H1 (cell line): Measurements from ENCODE around the gene TOMM6. TPM values are rescaled to one million over a fixed set of nuclear protein-coding genes. Genes with fewer than 3 reads are reported as not detected.

Source experiments
- CTCF ChIA-PET: fragments of 300-600 bp; sonication (Branson Sonifier 250); formaldehyde crosslinking; loops from one replicate; lab custom pipeline; 2021; ENCODE audit not compliant: partially characterized antibody; lab: Charles Lee
- POLR2A ChIA-PET: fragments of 300-600 bp; sonication (Branson Sonifier 250); formaldehyde crosslinking; loops from one replicate; lab custom pipeline; 2021; ENCODE audit warnings: inconsistent platforms; ENCODE audit not compliant: partially characterized antibody; lab: Charles Lee
- DNase-seq, 2 experiments: peaks; one replicate each; pipeline versions ENCODE4 v3.0.0 to v3.0.0-alpha.2; 2010 to 2022; ENCODE audit warnings: low spot score in 2 of 2, low read depth in 1 of 2, mixed read lengths in 1 of 2
- FAIRE-seq: peaks from 2 replicates; lab custom pipeline; 2011; peaks lifted over from hg19 to GRCh38; lab: Jason Lieb, UNC
- H2AFZ ChIP-seq: 2 replicates; pipeline ENCODE4 v1.8.1; 2012; ENCODE audit warnings: low read length, inconsistent platforms
- H2AK5ac ChIP-seq: 2 replicates; pipeline ENCODE4 v1.6.1; 2013; ENCODE audit warnings: low read depth, low read length
- H2BK120ac ChIP-seq: replicated peaks from 2 replicates; pipeline ENCODE3; 2013; ENCODE audit warnings: low read depth, low read length, inconsistent platforms
- H2BK12ac ChIP-seq: 2 replicates; pipeline ENCODE4 v1.6.1; 2013; ENCODE audit warnings: low read depth, low read length
- H2BK15ac ChIP-seq: 2 replicates; pipeline ENCODE4 v1.6.1; 2013; ENCODE audit warnings: low read length
- H2BK20ac ChIP-seq: 2 replicates; pipeline ENCODE4 v1.6.1; 2013; ENCODE audit warnings: low read length
- H2BK5ac ChIP-seq: 2 replicates; pipeline ENCODE4 v1.6.1; 2013; ENCODE audit warnings: low read depth, low read length
- H3K14ac ChIP-seq: 2 replicates; pipeline ENCODE4 v1.6.1; 2013; ENCODE audit warnings: inconsistent platforms; ENCODE audit not compliant: insufficient read length
- H3K18ac ChIP-seq: 2 replicates; pipeline ENCODE4 v1.6.1; 2013; ENCODE audit warnings: low read length; ENCODE audit errors: extremely low read depth
- H3K23ac ChIP-seq: 2 replicates; pipeline ENCODE4 v1.6.1; 2013; ENCODE audit warnings: inconsistent platforms; ENCODE audit not compliant: insufficient read length
- H3K23me2 ChIP-seq: 2 replicates; pipeline ENCODE4 v1.6.1; 2013; ENCODE audit warnings: low read depth, low read length
- H3K27ac ChIP-seq: 2 replicates; pipeline ENCODE4 v1.6.1; 2011; ENCODE audit warnings: low read depth, low read length, inconsistent platforms
- H3K27me3 ChIP-seq, 4 experiments: replicated peaks in 1 of 4; 1 replicate in 1 of 4; 2 replicates in 3 of 4; pipeline versions ENCODE4 v1.6.1 to v1.8.1; 2011 to 2013; ENCODE audit warnings: low read length in 3 of 4, mild to moderate bottlenecking in 3 of 4, inconsistent platforms in 2 of 4, mixed read lengths in 2 of 4, moderate library complexity in 1 of 4; ENCODE audit not compliant: control insufficient read depth in 3 of 4, insufficient read depth in 3 of 4; ENCODE audit errors: extremely low read depth in 1 of 4
- H3K36me3 ChIP-seq, 4 experiments: 2 replicates each; pipeline versions ENCODE4 v1.6.1 to v1.8.1; 2011 to 2013; ENCODE audit warnings: mild to moderate bottlenecking in 4 of 4, low read length in 3 of 4, moderate library complexity in 2 of 4, control low read depth in 1 of 4, inconsistent platforms in 1 of 4; ENCODE audit not compliant: insufficient read depth in 4 of 4, control insufficient read depth in 2 of 4
- H3K4ac ChIP-seq: replicated peaks from 2 replicates; pipeline ENCODE3; 2013; ENCODE audit warnings: low read length, low read depth, mixed read lengths, inconsistent platforms; ENCODE audit not compliant: insufficient read length
- H3K4me1 ChIP-seq, 4 experiments: replicated peaks in 1 of 4; 1 replicate in 1 of 4; 2 replicates in 3 of 4; pipeline versions ENCODE4 v1.6.1 to v1.8.1; 2011 to 2013; ENCODE audit warnings: low read length in 3 of 4, inconsistent platforms in 2 of 4, mixed read lengths in 1 of 4; ENCODE audit not compliant: insufficient read depth in 4 of 4, control insufficient read depth in 3 of 4
- H3K4me2 ChIP-seq, 2 experiments: 2 replicates each; pipeline versions ENCODE4 v1.6.1 to v1.8.1; 2011 to 2013; ENCODE audit warnings: low read depth in 2 of 2, low read length in 2 of 2, control low read depth in 1 of 2, inconsistent platforms in 1 of 2, mild to moderate bottlenecking in 1 of 2; ENCODE audit not compliant: insufficient read depth in 1 of 2
- H3K4me3 ChIP-seq, 4 experiments: fragments of 200-600, 300-600 bp in 1 of 4; sonication (generic), shearing (Covaris generic), sonication (Bioruptor Twin) in 1 of 4; 2 replicates each; pipeline versions ENCODE4 v1.5.1 to v1.8.1; 2011 to 2016; ENCODE audit warnings: low read length in 4 of 4, low read depth in 3 of 4, control low read depth in 2 of 4, inconsistent platforms in 2 of 4, mild to moderate bottlenecking in 2 of 4, mixed read lengths in 1 of 4, moderate library complexity in 1 of 4; ENCODE audit not compliant: insufficient read depth in 2 of 4; ENCODE audit errors: extremely low read depth in 1 of 4
- H3K56ac ChIP-seq: replicated peaks from 2 replicates; pipeline ENCODE3; 2013; ENCODE audit warnings: low read depth, mild to moderate bottlenecking, mixed read lengths, low read length, inconsistent platforms; ENCODE audit not compliant: insufficient read length
- H3K79me1 ChIP-seq: 2 replicates; pipeline ENCODE4 v1.6.1; 2013; ENCODE audit warnings: low read depth, low read length, control low read depth
- H3K79me2 ChIP-seq, 2 experiments: 2 replicates each; pipeline versions ENCODE4 v1.6.1 to v1.8.1; 2012 to 2013; ENCODE audit warnings: low read length in 2 of 2, mild to moderate bottlenecking in 2 of 2, inconsistent platforms in 1 of 2; ENCODE audit not compliant: insufficient read depth in 2 of 2, control insufficient read depth in 1 of 2
- H3K9ac ChIP-seq, 4 experiments: replicated peaks in 1 of 4; 1 replicate in 1 of 4; 2 replicates in 3 of 4; pipeline versions ENCODE4 v1.6.1 to v1.8.1; 2011 to 2013; ENCODE audit warnings: low read depth in 3 of 4, low read length in 3 of 4, control low read depth in 2 of 4, mild to moderate bottlenecking in 2 of 4, moderate library complexity in 2 of 4, inconsistent platforms in 1 of 4; ENCODE audit errors: extremely low read depth in 1 of 4
- H3K9me3 ChIP-seq, 2 experiments: 2 replicates each; pipeline versions ENCODE4 v1.6.1 to v1.8.1; 2012 to 2013; ENCODE audit warnings: mild to moderate bottlenecking in 2 of 2, moderate library complexity in 2 of 2, control low read depth in 1 of 2, inconsistent platforms in 1 of 2, low read depth in 1 of 2, low read length in 1 of 2, mixed read lengths in 1 of 2; ENCODE audit not compliant: insufficient read depth in 2 of 2
- H4K20me1 ChIP-seq, 2 experiments: replicated peaks in 1 of 2; 2 replicates each; pipeline versions ENCODE3 to v1.8.1; 2011 to 2013; ENCODE audit warnings: inconsistent platforms in 2 of 2, low read length in 2 of 2, mild to moderate bottlenecking in 1 of 2; ENCODE audit not compliant: insufficient read depth in 2 of 2, control insufficient read depth in 1 of 2
- H4K5ac ChIP-seq: 2 replicates; pipeline ENCODE4 v1.6.1; 2013; ENCODE audit warnings: low read length, low read depth, mixed read lengths, inconsistent platforms; ENCODE audit not compliant: insufficient read length
- H4K8ac ChIP-seq: 2 replicates; pipeline ENCODE4 v1.8.0; 2013; ENCODE audit warnings: mild to moderate bottlenecking, moderate library complexity, low read length, inconsistent platforms; ENCODE audit not compliant: insufficient read depth; ENCODE audit errors: extremely low read depth
- H4K91ac ChIP-seq: replicated peaks from 2 replicates; pipeline ENCODE3; 2013; ENCODE audit warnings: low read length, mixed read lengths, inconsistent platforms; ENCODE audit not compliant: insufficient read length
- ATF3 ChIP-seq: IDR thresholded peaks from 2 replicates; pipeline ENCODE4 v1.6.1; 2011; ENCODE audit warnings: low read depth, mild to moderate bottlenecking, low read length; ENCODE audit not compliant: insufficient read depth
- BACH1 ChIP-seq: IDR thresholded peaks from 2 replicates; pipeline ENCODE4 v1.6.1; 2012; ENCODE audit warnings: low read length, improper control_type of control experiment
- CBX8 ChIP-seq: fragments of 300-800, 300-1000 bp; sonication (generic); IDR thresholded peaks from 2 replicates; pipeline ENCODE4 v1.7.1; 2016; ENCODE audit warnings: low read depth, low read length, borderline replicate concordance
- EP300 ChIP-seq, 2 experiments: IDR thresholded peaks; 1 replicate in 1 of 2; 2 replicates in 1 of 2; pipeline ENCODE4 v1.6.1; 2011 to 2012; ENCODE audit warnings: low read depth in 2 of 2, low read length in 2 of 2, mild to moderate bottlenecking in 2 of 2, borderline replicate concordance in 1 of 2, inconsistent platforms in 1 of 2, moderate library complexity in 1 of 2
- HDAC6 ChIP-seq: IDR thresholded peaks from one replicate; pipeline ENCODE4 v1.7.1; 2012; ENCODE audit warnings: low read depth, mild to moderate bottlenecking, inconsistent platforms, low read length, moderate library complexity
- MAX ChIP-seq: IDR thresholded peaks from 2 replicates; pipeline ENCODE4 v1.6.1; 2012; ENCODE audit warnings: inconsistent platforms
- NRF1 ChIP-seq: IDR thresholded peaks from 2 replicates; pipeline ENCODE4 v1.6.1; 2011; ENCODE audit warnings: mild to moderate bottlenecking, low read depth, low read length, improper control_type of control experiment
- RXRA ChIP-seq: IDR thresholded peaks from 2 replicates; pipeline ENCODE4 v1.6.1; 2011; ENCODE audit warnings: low read depth, mild to moderate bottlenecking, low read length, moderate library complexity; ENCODE audit not compliant: insufficient read depth
- SIRT6 ChIP-seq: IDR thresholded peaks from one replicate; pipeline ENCODE4 v1.7.1; 2012; ENCODE audit warnings: low read length, inconsistent platforms
- SUZ12 ChIP-seq: fragments of 200-600 bp; sonication (generic); IDR thresholded peaks from 2 replicates; pipeline ENCODE4 v1.6.1; 2012; ENCODE audit warnings: mild to moderate bottlenecking, inconsistent platforms, low read length, moderate library complexity, mixed read lengths
- TCF12 ChIP-seq: IDR thresholded peaks from 2 replicates; pipeline ENCODE4 v1.6.1; 2011; ENCODE audit warnings: low read depth, mild to moderate bottlenecking, low read length
- WGBS, 2 experiments: shearing (Covaris generic) in 1 of 2; methylation state at CpG; one replicate each; pipeline versions ENCODE4 v1.1.6 to v1.1.7; 2013 to 2015; ENCODE audit warnings: low lambda C conversion rate in 2 of 2, mixed read lengths in 2 of 2, inconsistent platforms in 1 of 2, low coverage in 1 of 2, missing lambda C conversion rate in 1 of 2; ENCODE audit not compliant: insufficient replicate concordance in 2 of 2, insufficient coverage in 1 of 2, insufficient read length in 1 of 2; ENCODE audit errors: extremely low coverage in 1 of 2, missing lambda C conversion rate in 1 of 2; 5-methylcytosine and 5-hydroxymethylcytosine counted together
- polyA plus RNA-seq, 7 experiments: library from polyadenylated mRNA; depleted of rRNA in 3 of 7; stranded (reverse) in 5 of 7; unstranded in 2 of 7; fragments of >200 nt in 5 of 7; fragments of 200-250 nt in 2 of 7; gene quantifications; 1 replicate in 5 of 7; 2 replicates in 1 of 7; 4 replicates in 1 of 7; pipeline versions ENCODE4 v1.2.1 to v1.2.3, GENCODE V29; 2011 to 2013; ENCODE audit warnings: missing spikeins in 2 of 7, mixed read lengths in 2 of 7
- total RNA-seq: library from RNA; stranded (reverse); fragmentation: NEBNext Ultra II Directional; extraction: Animal tissue kit (Norgen Biotek cat#: 25700); gene quantifications from 2 replicates; pipeline ENCODE4 v1.2.1, GENCODE V29; 2021

Gene TOMM6
- total and polyA plus RNA-seq, 2 of the 8 experiments (the other 6 are each of a cell fraction or from before 2014, with no cell fraction given): 228 to 560 TPM

- Histone ChIP-seq H3K27ac (no peak overlapping the region), H2BK5ac (no peak overlapping the region), H2BK15ac (no peak overlapping the region), H2AK5ac (no peak overlapping the region), H4K8ac (no peak overlapping the region), H3K4me3 (no peak overlapping the region), H3K9me3 (no peaks in the 10 kb centered on the region), H3K14ac (no peak overlapping the region), H3K9ac (no peak overlapping the region), H3K56ac (no peak overlapping the region), H3K23ac (no peak overlapping the region), H3K79me1 (no peaks in the 10 kb centered on the region), H2AFZ (no peak overlapping the region), H2BK12ac (no peak overlapping the region), H3K18ac (no peak overlapping the region), H3K36me3 (no peaks in the 10 kb centered on the region), H3K4me2 (no peak overlapping the region), H4K5ac (no peak overlapping the region), H4K20me1 (no peaks in the 10 kb centered on the region), H3K23me2 (no peaks in the 10 kb centered on the region), H2BK20ac (no peak overlapping the region), H2BK120ac (no peak overlapping the region), H3K27me3 (no peaks in the 10 kb centered on the region; a peak in 1 of 7 replicates), H3K4ac (no peak overlapping the region), H3K4me1 (peaks cover 0 to 3% (median 0%) of the 10 kb centered on the region in 4 experiments; a peak in 2 of 7 replicates), H4K91ac (no peak overlapping the region), H3K79me2 (no peaks in the 10 kb centered on the region)
- FAIRE-seq: no peak
- DNase-seq: no peak
- POLR2A ChIA-PET: interaction anchor here (0.8 to 1.2 kb wide), 2 partner anchors 10 to 21 kb away, joined by 3 read pairs; no protein-coding TSS in a partner anchor
- CTCF ChIA-PET: interaction anchor here (1.1 to 2.3 kb wide), 3 partner anchors 11 to 156 kb away, joined by 3 to 12 read pairs (median 5); no protein-coding TSS in a partner anchor
- 77% methylated on average over 8 of the region's 8 CpGs; no CpG with 5 or more reads in 1 of the 2 experiments for WGBS, 2 experiments
- TF ChIP-seq BACH1 (no peak), CBX8 (no peak), ATF3 (no peak), EP300 (IDR thresholded peaks at IDR 0.05; ENCODE audit: borderline replicate concordance in 1 of 2, low read depth in 2 of 2, low read length in 2 of 2) (no peak), RXRA (no peak), SUZ12 (no peak), NRF1 (no peak), HDAC6 (no peak), TCF12 (no peak), MAX (no peak), SIRT6 (no peak)
Observed at GRCh38 chr6:41757931-41758640, 29.4 kb upstream of the TOMM6 start.
